Measurements from ENCODE around the gene CRYGS.
"Not testable (repeated sequence)": the region's sequence is repeated elsewhere in the genome, so short reads cannot be mapped to it uniquely, and the experiment has no call there.

Gene CRYGS

GRCh38 chr3:186532598-186533072 is 11.5 kb downstream of the CRYGS start:
- Histone ChIP-seq H3K9me3 (ENCODE audit: control insufficient read depth, insufficient read depth, low read depth, low read length) (no peaks in the 10 kb centered on the region), H3K36me3 (ENCODE audit: control insufficient read depth in 2 of 2, insufficient read depth in 1 of 2, low read length in 2 of 2) (no peaks in the 10 kb centered on the region), H3K27ac (ENCODE audit: extremely low read depth, low read depth, low read length) (no peak overlapping the region), H3K4me3 (ENCODE audit: low read depth, low read length) (no peak overlapping the region), H3K4me1 (ENCODE audit: control insufficient read depth, insufficient read depth, low read length) (no peaks in the 10 kb centered on the region; the same call in 1 of the 2 replicates)
- ChIA-PET POLR2A (no interaction called here), CTCF (interaction anchor here (0.8 kb wide), 1 partner anchor 8 kb away, joined by 4 read pairs; no protein-coding TSS in a partner anchor)
- TF ChIP-seq FEZF1 (tag by site-specific recombination; IDR thresholded peaks at IDR 0.05) (no peak), ZSCAN30 (tag by site-specific recombination; IDR thresholded peaks at IDR 0.05) (no peak), ZNF596 (tag by site-specific recombination; IDR thresholded peaks at IDR 0.05) (no peak), ZNF16 (tag by site-specific recombination; IDR thresholded peaks at IDR 0.05; ENCODE audit: low read depth) (no peak), ZNF549 (tag by site-specific recombination; IDR thresholded peaks at IDR 0.05) (no peak), ZNF121 (tag by site-specific recombination; IDR thresholded peaks at IDR 0.05) (no peak), ZNF157 (tag by site-specific recombination; IDR thresholded peaks at IDR 0.05) (no peak), MYNN (tag by site-specific recombination; IDR thresholded peaks at IDR 0.05; ENCODE audit: borderline replicate concordance) (no peak), HIC1 (tag by site-specific recombination; IDR thresholded peaks at IDR 0.05) (no peak), ZNF830 (tag by site-specific recombination; IDR thresholded peaks at IDR 0.05; ENCODE audit: low read depth) (no peak), ZNF239 (tag by site-specific recombination; IDR thresholded peaks at IDR 0.05) (no peak), ZNF501 (tag by site-specific recombination; IDR thresholded peaks at IDR 0.05) (no peak), ZNF350 (tag by site-specific recombination; IDR thresholded peaks at IDR 0.05) (no peak), ZNF148 (tag by site-specific recombination; IDR thresholded peaks at IDR 0.05; ENCODE audit: borderline replicate concordance) (no peak), ZBTB6 (tag by site-specific recombination; IDR thresholded peaks at IDR 0.05) (no peak), ZNF600 (tag by site-specific recombination; IDR thresholded peaks at IDR 0.05) (no peak), ZNF529 (tag by site-specific recombination; IDR thresholded peaks at IDR 0.05; ENCODE audit: insufficient replicate concordance) (no peak)

- peak; percentile 81 for TF ChIP-seq ZNF146 (tag by site-specific recombination; IDR thresholded peaks at IDR 0.05)
- H3K36me3 ChIP-seq (ENCODE audit: control insufficient read depth in 2 of 2, insufficient read depth in 1 of 2, low read length in 2 of 2); H3K4me1 ChIP-seq (ENCODE audit: control insufficient read depth, insufficient read depth, low read length); H3K4me3 ChIP-seq (ENCODE audit: low read depth, low read length); POLR2A ChIA-PET; H3K27ac ChIP-seq (ENCODE audit: extremely low read depth, low read depth, low read length); H3K9me3 ChIP-seq (ENCODE audit: control insufficient read depth, insufficient read depth, low read depth, low read length): not testable (repeated sequence)
- CTCF ChIA-PET = interaction anchor here (0.6 to 0.8 kb wide), 2 partner anchors 8 to 57 kb away, joined by 4 read pairs; no protein-coding TSS in a partner anchor
Measured at GRCh38 chr3:186531694-186532093, 12.5 kb downstream of the CRYGS start.
